ENCODE results near the gene SCPEP1.

SCPEP1 gene

GRCh38 chr17:57001541-57001940 is 23.6 kb downstream of the SCPEP1 start:
- DNase-seq (ENCODE audit: low read depth), result no peak

- no peak for DNase-seq (ENCODE audit: low read depth)
Observed at GRCh38 chr17:57002904-57003303, 25.0 kb downstream of the SCPEP1 start.

DNA sequence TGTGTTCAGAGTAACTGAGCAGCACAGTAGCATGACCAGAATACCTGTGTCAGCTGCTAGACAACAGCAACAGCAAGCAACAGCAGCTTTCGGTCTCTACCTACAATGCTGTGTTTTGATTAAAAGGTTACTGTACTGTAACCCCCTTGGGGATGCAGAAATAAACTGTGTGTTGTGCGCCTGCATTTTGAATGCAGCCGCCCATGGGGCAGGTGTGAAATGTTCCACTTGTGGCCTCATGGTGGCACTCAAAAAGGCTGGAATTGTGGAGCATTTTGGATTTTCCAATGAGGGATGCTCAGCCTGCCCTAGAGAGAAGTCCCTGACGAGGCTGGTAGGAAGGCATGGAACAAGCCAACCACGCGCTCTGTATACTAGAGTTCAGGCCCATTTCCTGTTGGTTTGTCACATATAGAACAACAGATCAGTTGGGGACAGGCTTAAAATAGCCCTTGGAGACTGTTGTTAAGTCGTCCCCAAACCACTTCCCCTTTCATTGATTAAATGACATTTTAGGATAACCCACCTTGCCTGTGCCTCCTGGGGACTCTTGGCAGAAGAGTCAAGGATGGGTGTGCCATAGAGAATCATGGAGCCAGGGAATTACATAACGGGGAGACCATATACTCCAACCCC is 27.1 kb downstream of the SCPEP1 start:
- DNase-seq (ENCODE audit: low read depth), result no peak

DNA sequence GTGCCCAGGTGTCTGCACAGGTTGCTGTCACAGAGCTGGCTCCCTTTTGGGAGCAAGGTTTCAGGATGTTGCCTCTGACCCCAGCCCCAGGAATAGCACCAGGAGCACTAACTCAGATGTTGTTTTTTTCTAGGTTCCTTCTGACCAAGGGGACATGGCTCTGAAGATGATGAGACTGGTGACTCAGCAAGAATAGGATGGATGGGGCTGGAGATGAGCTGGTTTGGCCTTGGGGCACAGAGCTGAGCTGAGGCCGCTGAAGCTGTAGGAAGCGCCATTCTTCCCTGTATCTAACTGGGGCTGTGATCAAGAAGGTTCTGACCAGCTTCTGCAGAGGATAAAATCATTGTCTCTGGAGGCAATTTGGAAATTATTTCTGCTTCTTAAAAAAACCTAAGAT is 28.1 kb downstream of the SCPEP1 start:
- no peak for DNase-seq (ENCODE audit: low read depth)

DNA sequence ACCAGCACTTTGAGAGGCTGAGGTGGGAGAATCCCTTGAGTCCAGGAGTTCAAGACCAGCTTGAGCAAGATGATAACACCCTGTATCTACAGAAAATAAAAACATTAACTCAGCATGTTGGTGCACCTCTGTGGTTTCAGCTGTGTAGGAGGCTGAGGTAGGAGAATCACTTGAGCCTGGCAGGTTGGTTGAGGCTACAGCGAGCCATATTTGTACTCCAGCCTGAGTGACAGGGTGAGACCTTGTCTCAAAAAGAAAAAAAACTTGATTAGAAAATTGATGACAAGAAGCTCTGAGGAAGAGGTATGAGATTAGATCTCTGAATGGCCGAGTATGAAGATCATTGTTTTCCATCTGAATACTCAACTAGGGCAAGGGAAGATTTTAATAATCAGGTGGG is 31.0 kb downstream of the SCPEP1 start:
- DNase-seq (ENCODE audit: low read depth), result no peak

DNA sequence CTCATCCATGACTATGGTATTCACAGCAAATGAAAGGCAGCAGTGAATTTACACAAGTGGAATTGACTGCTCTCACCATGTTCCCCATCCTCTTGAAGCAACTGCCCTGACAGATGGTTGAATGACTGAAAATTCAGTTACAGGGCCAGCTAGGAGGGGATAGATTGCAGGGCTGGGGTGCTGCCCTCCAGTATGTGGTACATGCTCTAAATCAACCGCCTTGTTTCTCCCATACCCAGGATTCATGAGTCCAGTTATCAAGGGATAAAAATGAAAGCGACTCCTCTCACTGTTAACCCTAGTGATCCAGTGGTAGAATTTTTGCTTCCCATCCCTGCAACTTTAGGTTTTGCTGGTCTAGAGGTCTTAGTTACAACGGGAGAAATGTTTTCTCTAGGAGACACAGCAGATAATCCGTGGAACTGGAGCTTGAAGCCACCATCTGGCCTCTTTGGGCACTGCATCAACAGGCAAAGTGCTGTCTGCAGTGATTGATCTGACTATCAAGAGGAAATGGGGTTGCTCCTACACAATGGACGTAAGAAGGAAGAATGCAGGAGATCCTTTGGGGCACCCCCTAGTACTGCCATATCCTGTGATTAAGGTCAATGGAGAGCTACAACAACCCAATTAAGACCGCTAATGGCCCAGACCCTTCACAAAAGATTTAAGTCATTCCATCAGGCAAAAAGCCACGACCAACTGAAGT is 32.0 kb downstream of the SCPEP1 start:
- peak; percentile 24 for DNase-seq (ENCODE audit: low read depth)

GRCh38 chr17:57010487-57010886 is 32.6 kb downstream of the SCPEP1 start:
- DNase-seq (ENCODE audit: low read depth), result no peak

GRCh38 chr17:57011491-57012015 is 33.6 kb downstream of the SCPEP1 start:
- no peak for DNase-seq (ENCODE audit: low read depth)

- DNase-seq (ENCODE audit: low read depth), result no peak
Observed at GRCh38 chr17:57016071-57016763, 38.3 kb downstream of the SCPEP1 start.

GRCh38 chr17:57016764-57017116 is 38.8 kb downstream of the SCPEP1 start:
- DNase-seq (ENCODE audit: low read depth), result peak; percentile 54

GRCh38 chr17:57017625-57018024 is 39.7 kb downstream of the SCPEP1 start:
- DNase-seq (ENCODE audit: low read depth), result no peak

- no peak for DNase-seq (ENCODE audit: low read depth)
Observed at GRCh38 chr17:57020208-57020607, 42.3 kb downstream of the SCPEP1 start.

- no peak for DNase-seq (ENCODE audit: low read depth)
Observed at GRCh38 chr17:57021226-57021940, 43.5 kb downstream of the SCPEP1 start.

GRCh38 chr17:57025876-57026275 is 47.9 kb downstream of the SCPEP1 start:
- DNase-seq (ENCODE audit: low read depth), result no peak

DNA sequence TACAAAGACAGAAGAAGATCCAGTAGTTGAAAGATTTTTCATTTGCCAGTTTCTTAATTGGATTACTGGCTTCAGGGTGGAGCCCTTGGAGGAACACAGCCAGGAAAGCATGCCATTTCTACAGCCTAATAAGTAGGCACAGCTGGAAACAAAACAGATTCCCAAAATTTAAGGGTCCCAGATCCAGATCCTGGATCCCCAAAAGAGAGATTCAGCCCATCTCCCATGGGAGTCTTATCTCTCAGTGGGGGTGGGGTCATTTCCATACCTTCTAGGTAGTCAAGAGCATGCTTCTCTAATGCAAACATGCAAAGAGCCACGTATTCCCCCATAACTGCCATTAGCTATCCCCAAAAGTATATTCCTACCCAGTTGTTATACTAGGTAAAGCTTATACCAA is 49.9 kb downstream of the SCPEP1 start:
- no peak for DNase-seq (ENCODE audit: low read depth)

GRCh38 chr17:57032343-57032742 is 54.4 kb downstream of the SCPEP1 start:
- no peak for DNase-seq (ENCODE audit: low read depth)

- peak; percentile 28 for DNase-seq (ENCODE audit: low read depth)
Observed at GRCh38 chr17:57033296-57033695, 55.4 kb downstream of the SCPEP1 start.

DNA sequence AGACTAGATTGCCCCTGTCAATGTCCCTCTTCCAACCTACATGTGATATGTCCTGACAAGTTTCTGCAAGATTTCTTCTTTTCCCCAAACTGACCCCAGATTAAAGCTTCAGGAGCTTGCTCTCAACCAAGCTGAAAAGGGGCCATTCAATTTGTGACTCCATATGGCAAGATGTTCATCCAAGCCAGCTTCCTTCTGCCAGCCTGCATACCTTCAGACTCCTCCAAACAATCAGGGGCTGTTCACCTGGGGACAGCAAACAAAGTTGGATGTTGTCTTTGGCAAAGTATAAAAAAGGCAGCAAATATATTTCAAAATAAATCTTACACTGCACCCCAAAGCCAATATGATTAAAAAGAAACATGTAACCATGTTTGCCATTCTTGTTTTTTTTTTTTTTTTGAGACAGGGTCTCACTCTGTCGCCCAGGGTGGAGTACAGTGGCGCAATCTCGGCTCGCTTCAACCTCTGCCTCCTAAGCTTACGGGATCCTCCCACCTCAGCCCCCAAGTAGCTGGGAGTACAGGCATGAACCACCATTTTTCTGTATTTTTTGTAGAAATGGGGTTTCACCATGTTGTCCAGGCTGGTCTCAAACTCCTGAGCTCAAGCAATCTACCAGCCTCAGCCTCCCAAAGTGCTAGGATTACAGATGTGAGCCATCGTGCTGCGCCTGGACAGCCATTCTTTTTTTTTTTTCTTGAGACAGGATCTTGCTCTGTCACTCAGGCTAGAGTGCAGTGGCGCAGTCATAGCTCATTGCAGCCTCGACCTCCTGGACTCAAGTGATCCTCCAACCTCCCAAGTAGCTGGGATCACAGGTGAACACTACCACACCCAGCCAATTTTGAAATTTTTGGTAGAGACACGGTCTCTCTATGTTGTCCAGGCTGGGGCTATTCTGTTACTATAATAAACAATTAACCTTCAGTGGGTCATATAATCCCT is 57.1 kb downstream of the SCPEP1 start:
- no peak for DNase-seq (ENCODE audit: low read depth)

DNA sequence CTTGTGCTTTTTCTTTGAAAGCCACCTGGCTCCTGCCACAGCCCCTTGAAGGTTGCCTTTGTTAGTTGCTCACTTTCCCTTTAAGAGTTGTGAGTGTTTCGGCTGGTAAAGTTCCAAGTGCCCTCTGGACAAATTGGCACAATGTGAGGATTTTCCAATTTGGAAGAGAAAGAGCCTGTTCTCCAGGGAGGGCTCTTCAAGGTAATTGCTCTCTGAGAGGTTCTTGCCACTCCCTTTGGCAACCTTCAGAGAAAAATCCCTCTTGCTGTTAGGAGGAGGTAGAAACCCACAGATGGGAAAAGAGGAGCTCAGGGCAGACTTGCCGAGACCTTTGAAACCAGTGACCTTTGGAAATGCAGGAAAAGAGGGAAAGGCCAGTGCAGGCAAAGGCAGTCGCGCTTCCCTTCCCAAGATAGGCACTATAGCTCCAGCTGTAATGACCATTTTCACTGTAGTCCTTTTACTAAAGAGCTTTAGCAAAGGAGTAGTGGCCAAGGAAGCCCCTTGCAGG is 58.1 kb downstream of the SCPEP1 start:
- DNase-seq (ENCODE audit: low read depth), result no peak

- DNase-seq (ENCODE audit: low read depth), result no peak
Observed at GRCh38 chr17:57037411-57037810, 59.5 kb downstream of the SCPEP1 start.

DNA sequence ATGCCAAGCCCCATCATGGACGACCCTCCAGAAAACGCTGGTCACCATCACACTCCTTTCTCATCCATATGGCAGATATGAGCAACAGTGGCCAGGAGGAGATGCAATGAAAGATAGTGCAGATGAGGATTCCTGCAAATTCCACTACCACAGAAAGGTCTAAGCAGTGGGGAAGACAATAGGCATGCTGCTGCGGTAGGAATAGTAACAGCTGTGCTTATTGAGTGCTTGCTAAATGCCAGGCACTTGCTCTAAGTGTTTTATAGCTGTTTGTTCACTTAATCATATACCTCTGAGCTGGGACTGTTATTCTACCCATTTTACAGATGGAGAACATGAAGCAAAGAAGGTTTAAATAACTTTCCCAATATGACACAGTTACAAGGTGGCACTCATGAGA is 60.6 kb downstream of the SCPEP1 start:
- no peak for DNase-seq (ENCODE audit: low read depth)
